Endothelial cell (in vitro differentiated cells): ENCODE results near the gene SPRR4. TPM values are rescaled to one million over a fixed set of nuclear protein-coding genes. Genes with fewer than 3 reads are reported as not detected.

Experiments
- DNase-seq: peaks from one replicate; pipeline ENCODE4 v3.0.0; 2021; ENCODE audit warnings: low spot score
- H3K27ac Mint-ChIP-seq: one replicate; pipeline ENCODE4 v1.8.0; 2021; ENCODE audit warnings: mixed read lengths, inconsistent platforms; ENCODE audit not compliant: unreplicated experiment
- H3K27me3 Mint-ChIP-seq: one replicate; pipeline ENCODE4 v1.8.0; 2021; ENCODE audit warnings: mild to moderate bottlenecking, moderate library complexity, mixed read lengths, inconsistent platforms; ENCODE audit not compliant: unreplicated experiment
- H3K36me3 Mint-ChIP-seq: one replicate; pipeline ENCODE4 v1.8.0; 2021; ENCODE audit warnings: mild to moderate bottlenecking, low read depth, mixed read lengths, inconsistent platforms; ENCODE audit not compliant: unreplicated experiment
- H3K4me1 Mint-ChIP-seq: one replicate; pipeline ENCODE4 v1.8.0; 2021; ENCODE audit warnings: mild to moderate bottlenecking, mixed read lengths, inconsistent platforms; ENCODE audit not compliant: unreplicated experiment
- H3K4me3 Mint-ChIP-seq: one replicate; pipeline ENCODE4 v1.8.0; 2021; ENCODE audit warnings: mild to moderate bottlenecking, mixed read lengths, inconsistent platforms; ENCODE audit not compliant: unreplicated experiment
- H3K9me3 Mint-ChIP-seq: one replicate; pipeline ENCODE4 v1.8.0; 2021; ENCODE audit warnings: mixed read lengths, inconsistent platforms; ENCODE audit not compliant: unreplicated experiment
- total RNA-seq: library from RNA; stranded (reverse); fragmentation: NEBNext Ultra II Directional; extraction: Animal tissue kit (Norgen Biotek cat#: 25700); gene quantifications from one replicate; pipeline ENCODE4 v1.2.1, GENCODE V29; 2021; ENCODE audit not compliant: unreplicated experiment
- TF ChIP-seq, protein P1 (sequence below): fragments of 200-600 bp; sonication (generic); IDR thresholded peaks from one replicate; pipeline ENCODE4 v1.5.0; 2021; ENCODE audit warnings: antibody characterized with exemption; ENCODE audit not compliant: unreplicated experiment

The SPRR4 gene
- total RNA-seq, 1 donor from 2014 or later = not detected

DNA sequence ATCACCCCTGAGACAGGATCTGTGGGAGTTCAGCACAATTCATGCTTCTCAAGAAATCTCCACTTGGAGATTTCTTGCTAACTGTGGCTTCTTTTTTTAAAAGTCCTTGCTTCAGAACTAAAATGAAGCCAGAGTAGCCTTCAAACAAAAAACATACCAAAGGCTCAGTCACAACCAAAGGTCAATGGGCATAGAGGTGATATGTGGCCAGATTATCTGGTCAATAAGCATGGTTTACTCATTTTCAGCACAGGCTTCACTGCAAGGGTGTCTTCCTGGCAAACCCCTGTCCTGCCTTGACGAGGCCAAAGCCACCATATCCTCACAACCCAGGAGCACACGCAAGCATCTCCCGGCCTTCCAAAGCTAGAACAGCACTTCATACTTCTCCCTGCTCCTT is 11.2 kb upstream of the SPRR4 start:
- H3K36me3 Mint-ChIP-seq = no peaks in the 10 kb centered on the region
- H3K4me1 Mint-ChIP-seq = no peaks in the 10 kb centered on the region
- H3K4me3 Mint-ChIP-seq = no peak overlapping the region
- TF ChIP-seq, protein P1, sequence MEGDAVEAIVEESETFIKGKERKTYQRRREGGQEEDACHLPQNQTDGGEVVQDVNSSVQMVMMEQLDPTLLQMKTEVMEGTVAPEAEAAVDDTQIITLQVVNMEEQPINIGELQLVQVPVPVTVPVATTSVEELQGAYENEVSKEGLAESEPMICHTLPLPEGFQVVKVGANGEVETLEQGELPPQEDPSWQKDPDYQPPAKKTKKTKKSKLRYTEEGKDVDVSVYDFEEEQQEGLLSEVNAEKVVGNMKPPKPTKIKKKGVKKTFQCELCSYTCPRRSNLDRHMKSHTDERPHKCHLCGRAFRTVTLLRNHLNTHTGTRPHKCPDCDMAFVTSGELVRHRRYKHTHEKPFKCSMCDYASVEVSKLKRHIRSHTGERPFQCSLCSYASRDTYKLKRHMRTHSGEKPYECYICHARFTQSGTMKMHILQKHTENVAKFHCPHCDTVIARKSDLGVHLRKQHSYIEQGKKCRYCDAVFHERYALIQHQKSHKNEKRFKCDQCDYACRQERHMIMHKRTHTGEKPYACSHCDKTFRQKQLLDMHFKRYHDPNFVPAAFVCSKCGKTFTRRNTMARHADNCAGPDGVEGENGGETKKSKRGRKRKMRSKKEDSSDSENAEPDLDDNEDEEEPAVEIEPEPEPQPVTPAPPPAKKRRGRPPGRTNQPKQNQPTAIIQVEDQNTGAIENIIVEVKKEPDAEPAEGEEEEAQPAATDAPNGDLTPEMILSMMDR = no peak
- H3K9me3 Mint-ChIP-seq = no peaks in the 10 kb centered on the region
- H3K27me3 Mint-ChIP-seq = peaks cover under 1% of the 10 kb centered on the region
- H3K27ac Mint-ChIP-seq = no peak overlapping the region
- no peak for DNase-seq

DNA sequence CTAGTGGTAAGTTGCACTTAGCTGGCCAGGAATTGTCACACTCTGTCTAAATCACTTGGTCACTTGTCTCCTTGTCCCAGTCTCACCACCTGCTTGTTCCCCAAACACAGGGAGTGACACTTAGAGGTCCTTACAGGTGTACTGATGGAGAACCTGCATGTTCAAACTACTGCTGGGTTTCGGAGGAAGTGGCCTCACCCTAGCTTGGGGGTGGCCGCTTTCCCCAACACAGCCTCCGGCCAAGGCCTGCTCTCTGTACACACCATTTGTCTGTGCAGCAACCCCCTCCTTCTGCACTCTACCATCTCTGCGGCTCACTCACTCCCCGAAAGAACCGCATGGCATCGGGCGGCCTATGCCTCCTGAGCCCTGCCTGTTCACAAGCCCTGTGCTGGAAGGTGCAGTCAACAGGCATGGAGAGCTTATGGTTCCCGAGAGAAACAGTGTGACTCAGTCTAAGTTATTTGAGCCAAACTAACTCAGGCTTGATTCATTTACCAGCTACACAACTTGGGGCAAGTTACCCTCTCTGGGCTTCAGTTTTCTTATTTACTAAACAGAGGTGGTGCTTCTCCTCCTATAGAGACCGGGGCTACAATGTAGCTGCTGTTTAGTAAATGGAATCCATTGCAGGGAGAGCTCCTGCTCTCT is 10.5 kb upstream of the SPRR4 start:
- no peaks in the 10 kb centered on the region for H3K9me3 Mint-ChIP-seq
- DNase-seq = no peak
- no peak overlapping the region for H3K4me3 Mint-ChIP-seq
- H3K27ac Mint-ChIP-seq = no peak overlapping the region
- H3K36me3 Mint-ChIP-seq = no peaks in the 10 kb centered on the region
- peaks cover 1% of the 10 kb centered on the region for H3K27me3 Mint-ChIP-seq
- TF ChIP-seq, protein P1 = no peak
- no peaks in the 10 kb centered on the region for H3K4me1 Mint-ChIP-seq

DNA sequence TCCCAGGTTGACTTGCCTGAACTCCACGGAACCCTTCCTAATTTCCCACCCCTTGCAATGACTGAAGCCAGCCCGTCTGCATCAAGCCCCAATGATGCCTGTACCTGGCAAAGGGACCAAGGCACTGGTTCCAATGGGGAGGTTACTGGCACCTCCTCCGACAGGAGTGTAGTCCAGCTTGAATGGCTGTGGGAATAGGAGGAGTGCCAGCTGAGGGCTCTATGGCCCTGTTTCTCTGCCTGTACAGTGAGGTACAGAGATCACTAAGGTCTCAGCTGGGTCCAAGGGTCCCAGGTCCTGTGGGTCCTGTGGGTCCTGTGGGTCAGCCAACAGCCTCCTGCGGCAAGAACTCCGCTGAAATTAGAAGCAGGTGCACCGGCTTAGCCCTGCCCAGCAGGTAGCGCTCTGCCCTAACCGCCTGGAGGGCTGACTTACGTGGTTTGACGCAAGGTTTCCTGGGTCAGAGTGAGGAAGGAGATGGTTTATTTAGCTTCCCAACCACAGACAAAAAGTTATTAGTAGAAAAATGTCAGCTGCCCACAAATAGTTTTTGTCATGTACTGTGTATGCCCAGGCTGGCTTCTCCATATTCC is 9.9 kb upstream of the SPRR4 start:
- DNase-seq = no peak
- TF ChIP-seq, protein P1 = no peak
- H3K27me3 Mint-ChIP-seq = peaks cover 4% of the 10 kb centered on the region
- no peak overlapping the region for H3K4me3 Mint-ChIP-seq
- no peaks in the 10 kb centered on the region for H3K4me1 Mint-ChIP-seq
- no peak overlapping the region for H3K27ac Mint-ChIP-seq
- no peaks in the 10 kb centered on the region for H3K36me3 Mint-ChIP-seq
- H3K9me3 Mint-ChIP-seq = no peaks in the 10 kb centered on the region

DNA sequence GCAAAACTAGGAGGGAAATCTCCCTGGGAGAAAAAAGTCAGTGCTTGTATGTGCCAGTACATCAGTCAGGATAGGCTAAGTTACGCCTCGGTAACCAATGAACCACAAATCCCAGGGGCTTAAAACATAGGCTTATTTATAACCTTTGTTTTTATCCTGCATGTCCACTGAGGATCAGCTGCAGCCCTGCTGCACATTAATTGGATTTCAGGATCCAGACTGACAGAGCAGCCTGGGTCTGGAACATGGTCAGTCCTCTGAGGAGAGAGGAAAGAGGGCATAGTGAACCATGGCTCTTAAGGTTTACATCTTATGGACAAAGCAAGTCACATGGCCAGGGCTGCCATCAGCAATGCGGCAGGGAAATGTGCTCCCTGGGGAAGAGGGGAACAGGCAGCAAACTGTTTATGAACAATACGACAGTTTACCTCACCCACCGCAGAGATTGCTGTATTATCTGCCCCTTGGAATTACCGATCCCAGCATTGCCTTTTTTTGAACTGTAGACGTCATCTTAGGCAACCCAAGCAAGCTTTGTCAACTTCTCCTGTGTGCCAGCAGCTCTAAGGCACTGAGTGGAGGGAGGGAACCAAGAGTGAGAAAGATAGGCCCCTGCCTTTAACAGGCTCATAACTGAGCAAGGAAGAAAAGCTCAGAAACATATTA is 9.1 kb upstream of the SPRR4 start:
- no peaks in the 10 kb centered on the region for H3K4me1 Mint-ChIP-seq
- H3K36me3 Mint-ChIP-seq = no peaks in the 10 kb centered on the region
- H3K9me3 Mint-ChIP-seq = no peaks in the 10 kb centered on the region
- TF ChIP-seq, protein P1 = no peak
- H3K4me3 Mint-ChIP-seq = no peak overlapping the region
- H3K27ac Mint-ChIP-seq = no peak overlapping the region
- peaks cover 4% of the 10 kb centered on the region for H3K27me3 Mint-ChIP-seq
- DNase-seq = no peak

DNA sequence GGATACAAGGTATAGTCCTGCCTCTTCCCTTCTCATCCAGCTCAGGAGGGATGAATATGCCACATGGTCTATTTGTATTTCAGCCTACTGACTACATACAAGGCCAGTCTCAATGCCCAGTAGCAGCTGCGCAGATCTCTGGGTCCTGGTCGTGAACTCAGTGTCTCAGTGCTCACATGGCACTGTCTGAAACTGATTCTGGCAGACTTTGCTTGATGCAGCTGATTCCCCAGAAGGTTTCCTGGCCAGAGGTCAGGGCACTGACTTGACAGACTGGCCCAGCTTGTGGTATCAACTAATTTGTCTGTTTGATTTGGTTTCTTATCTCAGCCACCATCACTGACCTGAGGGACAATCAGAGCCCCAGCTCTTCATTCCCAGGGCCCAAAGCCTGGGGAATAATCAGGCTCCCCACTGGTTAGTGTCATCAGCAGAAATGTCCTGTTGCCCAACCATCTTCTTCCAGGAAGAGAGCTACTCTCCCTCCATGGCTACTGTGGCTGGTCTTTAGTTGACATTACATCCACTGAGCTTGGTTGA is 7.5 kb upstream of the SPRR4 start:
- Mint-ChIP-seq H3K36me3 (no peaks in the 10 kb centered on the region), H3K4me3 (no peak overlapping the region), H3K4me1 (no peaks in the 10 kb centered on the region), H3K9me3 (no peaks in the 10 kb centered on the region), H3K27me3 (peaks cover 7% of the 10 kb centered on the region), H3K27ac (no peak overlapping the region)
- no peak for DNase-seq
- TF ChIP-seq, protein P1 = no peak
